ENCODE data around the gene EZH2.

Gene EZH2

GRCh38 chr7:148898845-148899484 is 14.9 kb upstream of the EZH2 start:
- no peak for DNase-seq

GRCh38 chr7:148894591-148894990 is 10.5 kb upstream of the EZH2 start:
- no peak for DNase-seq

- no peak for DNase-seq
These were observed 9.0 kb upstream of the EZH2 start for GRCh38 chr7:148893071-148893470.

GRCh38 chr7:148888300-148888699 is 4.2 kb upstream of the EZH2 start:
- DNase-seq: no peak

GRCh38 chr7:148886844-148887243 is 2.8 kb upstream of the EZH2 start:
- DNase-seq: no peak

GRCh38 chr7:148884299-148885022 is 370 bp upstream of the EZH2 start:
- DNase-seq: peak; percentile 69 to 91

GRCh38 chr7:148883266-148884048 is 634 bp downstream of the EZH2 start:
- peak in 1 of 2 experiments; percentile 47 for DNase-seq

- peak; percentile 13 to 63 for DNase-seq
These were observed 1.2 kb downstream of the EZH2 start for GRCh38 chr7:148882841-148883265.

GRCh38 chr7:148882192-148882591 is 1.9 kb downstream of the EZH2 start:
- no peak for DNase-seq

- no peak for DNase-seq
These were observed 5.8 kb downstream of the EZH2 start for GRCh38 chr7:148878317-148878716.

GRCh38 chr7:148877517-148877916 is 6.6 kb downstream of the EZH2 start:
- DNase-seq: no peak

GRCh38 chr7:148872188-148872587 is 11.9 kb downstream of the EZH2 start:
- DNase-seq: no peak

GRCh38 chr7:148871551-148871950 is 12.5 kb downstream of the EZH2 start:
- no peak for DNase-seq

- no peak for DNase-seq
These were observed 13.1 kb downstream of the EZH2 start for GRCh38 chr7:148871030-148871429.

- no peak for DNase-seq
These were observed 15.8 kb downstream of the EZH2 start for GRCh38 chr7:148868378-148868674.

GRCh38 chr7:148867596-148868377 is 16.3 kb downstream of the EZH2 start:
- no peak for DNase-seq

GRCh38 chr7:148866362-148866761 is 17.7 kb downstream of the EZH2 start:
- DNase-seq: no peak

GRCh38 chr7:148865283-148865682 is 18.8 kb downstream of the EZH2 start:
- DNase-seq: no peak

- no peak for DNase-seq
These were observed 20.8 kb downstream of the EZH2 start for GRCh38 chr7:148863324-148863723.

GRCh38 chr7:148862481-148862880 is 21.6 kb downstream of the EZH2 start:
- DNase-seq: no peak

- no peak for DNase-seq
These were observed 25.6 kb downstream of the EZH2 start for GRCh38 chr7:148858489-148858888.

GRCh38 chr7:148856891-148857290 is 27.2 kb downstream of the EZH2 start:
- no peak for DNase-seq

- no peak for DNase-seq
These were observed 27.6 kb downstream of the EZH2 start for GRCh38 chr7:148856578-148856881.
